Peyer's patch (tissue), 4 donors: ENCODE data around the gene RPS15.

Experiments
- POLR2A ChIP-seq, 2 donors: fragments of 450-650 bp; IDR thresholded peaks; one replicate each; pipeline ENCODE4 v1.5.1; 2017; ENCODE audit warnings: antibody characterized with exemption in 2 of 2, mild to moderate bottlenecking in 2 of 2, moderate library complexity in 2 of 2
- TF ChIP-seq, protein P1 (sequence below), 6 experiments: fragments of 450-650 bp in 4 of 6; fragments of 200-600 bp in 2 of 6; sonication (generic) in 1 of 6; IDR thresholded peaks; one replicate each; pipeline ENCODE4 v1.5.1; 2017 to 2019; ENCODE audit warnings: antibody characterized with exemption in 6 of 6, mild to moderate bottlenecking in 3 of 6, moderate library complexity in 1 of 6

DNA sequence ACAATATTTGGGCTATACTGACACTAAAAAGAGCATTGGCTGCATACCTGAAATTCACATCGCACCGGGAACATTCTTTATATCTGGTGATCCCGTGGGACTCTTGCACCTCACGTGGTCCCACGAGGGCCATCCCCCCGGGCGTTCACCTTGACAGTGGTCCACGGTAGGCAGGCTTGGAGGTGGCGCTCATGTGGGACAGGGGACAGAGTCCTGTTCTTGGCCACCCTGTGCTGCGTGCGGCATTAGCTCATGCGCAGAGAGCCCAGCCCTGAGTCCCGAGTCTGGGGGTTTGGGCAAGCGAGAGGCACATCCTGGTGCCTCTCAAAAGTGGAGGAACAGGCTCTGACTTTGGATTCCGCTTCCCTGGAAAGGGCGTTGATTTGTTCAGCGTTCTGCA, 44.4 kb upstream of the RPS15 start:
- TF ChIP-seq, protein P1, sequence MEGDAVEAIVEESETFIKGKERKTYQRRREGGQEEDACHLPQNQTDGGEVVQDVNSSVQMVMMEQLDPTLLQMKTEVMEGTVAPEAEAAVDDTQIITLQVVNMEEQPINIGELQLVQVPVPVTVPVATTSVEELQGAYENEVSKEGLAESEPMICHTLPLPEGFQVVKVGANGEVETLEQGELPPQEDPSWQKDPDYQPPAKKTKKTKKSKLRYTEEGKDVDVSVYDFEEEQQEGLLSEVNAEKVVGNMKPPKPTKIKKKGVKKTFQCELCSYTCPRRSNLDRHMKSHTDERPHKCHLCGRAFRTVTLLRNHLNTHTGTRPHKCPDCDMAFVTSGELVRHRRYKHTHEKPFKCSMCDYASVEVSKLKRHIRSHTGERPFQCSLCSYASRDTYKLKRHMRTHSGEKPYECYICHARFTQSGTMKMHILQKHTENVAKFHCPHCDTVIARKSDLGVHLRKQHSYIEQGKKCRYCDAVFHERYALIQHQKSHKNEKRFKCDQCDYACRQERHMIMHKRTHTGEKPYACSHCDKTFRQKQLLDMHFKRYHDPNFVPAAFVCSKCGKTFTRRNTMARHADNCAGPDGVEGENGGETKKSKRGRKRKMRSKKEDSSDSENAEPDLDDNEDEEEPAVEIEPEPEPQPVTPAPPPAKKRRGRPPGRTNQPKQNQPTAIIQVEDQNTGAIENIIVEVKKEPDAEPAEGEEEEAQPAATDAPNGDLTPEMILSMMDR (IDR thresholded peaks at IDR 0.05), result no peak
- no peak for TF ChIP-seq POLR2A (IDR thresholded peaks at IDR 0.05)
